GM21526 (cell line): Measurements from ENCODE around the gene CHN2.

Source experiments
- ATAC-seq: cut with Tn5 transposase; IDR thresholded peaks from one replicate; pipeline ENCODE4 v1.9.1; 2021; ENCODE audit warnings: moderate library complexity; ENCODE audit not compliant: unreplicated experiment, low FRiP score

The CHN2 gene

GRCh38 chr7:29418056-29418455 is 223.5 kb downstream of the CHN2 start:
- ATAC-seq: no peak

- no peak for ATAC-seq
These were observed 224.1 kb downstream of the CHN2 start for GRCh38 chr7:29418651-29419050.

- ATAC-seq: no peak
These were observed 225.4 kb downstream of the CHN2 start for GRCh38 chr7:29420011-29420410.

- ATAC-seq: no peak
These were observed 226.7 kb downstream of the CHN2 start for GRCh38 chr7:29421010-29421956.

- no peak for ATAC-seq
These were observed 228.3 kb downstream of the CHN2 start for GRCh38 chr7:29422829-29423228.

- ATAC-seq: no peak
These were observed 229.9 kb downstream of the CHN2 start for GRCh38 chr7:29424295-29424983.

- ATAC-seq: no peak
These were observed 230.4 kb downstream of the CHN2 start for GRCh38 chr7:29424984-29425309.

GRCh38 chr7:29426587-29426986 is 232.0 kb downstream of the CHN2 start:
- ATAC-seq: no peak

- ATAC-seq: no peak
These were observed 234.8 kb downstream of the CHN2 start for GRCh38 chr7:29429401-29429800.

GRCh38 chr7:29430279-29430949 is 235.8 kb downstream of the CHN2 start:
- ATAC-seq: no peak

GRCh38 chr7:29431686-29432085 is 237.1 kb downstream of the CHN2 start:
- no peak for ATAC-seq

- no peak for ATAC-seq
These were observed 238.1 kb downstream of the CHN2 start for GRCh38 chr7:29432721-29433120.

GRCh38 chr7:29434380-29434768 is 239.8 kb downstream of the CHN2 start:
- no peak for ATAC-seq

- ATAC-seq: no peak
These were observed 240.6 kb downstream of the CHN2 start for GRCh38 chr7:29435167-29435566.

GRCh38 chr7:29435902-29436301 is 241.3 kb downstream of the CHN2 start:
- no peak for ATAC-seq

GRCh38 chr7:29442146-29442545 is 247.6 kb downstream of the CHN2 start:
- ATAC-seq: no peak

GRCh38 chr7:29443552-29443951 is 249.0 kb downstream of the CHN2 start:
- ATAC-seq: no peak

- ATAC-seq: no peak
These were observed 249.7 kb downstream of the CHN2 start for GRCh38 chr7:29444267-29444666.

- ATAC-seq: no peak
These were observed 251.2 kb downstream of the CHN2 start for GRCh38 chr7:29445736-29446135.

- no peak for ATAC-seq
These were observed 253.3 kb downstream of the CHN2 start for GRCh38 chr7:29447828-29448227.

GRCh38 chr7:29449569-29450260 is 255.1 kb downstream of the CHN2 start:
- ATAC-seq: no peak
